GM12891 (cell line): Measurements from ENCODE around the gene FES.

Source experiments
- PAX5 ChIP-seq: IDR thresholded peaks from 2 replicates; pipeline ENCODE4 v1.6.1; 2011; ENCODE audit warnings: low read length, moderate library complexity, mild to moderate bottlenecking; ENCODE audit not compliant: insufficient read depth, severe bottlenecking
- POLR2A ChIP-seq: IDR thresholded peaks from 2 replicates; pipeline ENCODE4 v1.6.1; 2011; ENCODE audit warnings: low read depth, low read length, control low read depth
- POLR2AphosphoS5 ChIP-seq: IDR thresholded peaks from 2 replicates; pipeline ENCODE4 v1.6.1; 2011; ENCODE audit warnings: low read depth, low read length, control low read depth
- POU2F2 ChIP-seq: IDR thresholded peaks from 2 replicates; pipeline ENCODE4 v1.6.1; 2011; ENCODE audit warnings: low read depth, mild to moderate bottlenecking, control low read depth, low read length, moderate library complexity
- SPI1 ChIP-seq: IDR thresholded peaks from 2 replicates; pipeline ENCODE4 v1.6.1; 2011; ENCODE audit warnings: low read depth, low read length, control low read depth
- TAF1 ChIP-seq: IDR thresholded peaks from 2 replicates; pipeline ENCODE4 v1.6.1; 2011; ENCODE audit warnings: low read depth, low read length, control low read depth

DNA sequence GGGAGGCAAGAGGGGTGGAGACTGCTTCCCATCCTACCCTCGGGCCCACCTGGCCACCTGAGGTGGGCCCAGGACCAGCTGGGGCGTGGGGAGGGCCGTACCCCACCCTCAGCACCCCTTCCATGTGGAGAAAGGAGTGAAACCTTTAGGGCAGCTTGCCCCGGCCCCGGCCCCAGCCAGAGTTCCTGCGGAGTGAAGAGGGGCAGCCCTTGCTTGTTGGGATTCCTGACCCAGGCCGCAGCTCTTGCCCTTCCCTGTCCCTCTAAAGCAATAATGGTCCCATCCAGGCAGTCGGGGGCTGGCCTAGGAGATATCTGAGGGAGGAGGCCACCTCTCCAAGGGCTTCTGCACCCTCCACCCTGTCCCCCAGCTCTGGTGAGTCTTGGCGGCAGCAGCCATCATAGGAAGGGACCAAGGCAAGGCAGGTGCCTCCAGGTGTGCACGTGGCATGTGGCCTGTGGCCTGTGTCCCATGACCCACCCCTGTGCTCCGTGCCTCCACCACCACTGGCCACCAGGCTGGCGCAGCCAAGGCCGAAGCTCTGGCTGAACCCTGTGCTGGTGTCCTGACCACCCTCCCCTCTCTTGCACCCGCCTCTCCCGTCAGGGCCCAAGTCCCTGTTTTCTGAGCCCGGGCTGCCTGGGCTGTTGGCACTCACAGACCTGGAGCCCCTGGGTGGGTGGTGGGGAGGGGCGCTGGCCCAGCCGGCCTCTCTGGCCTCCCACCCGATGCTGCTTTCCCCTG is 2.2 kb upstream of the FES start:
- TF ChIP-seq TAF1 (no peak), POLR2A (no peak), PAX5 (no peak), POLR2AphosphoS5 (peak; percentile 56; the same call in 1 of the 2 replicates), SPI1 (no peak), POU2F2 (no peak)
